ENCODE data around the gene LIN28B. TPM values are rescaled to one million over a fixed set of nuclear protein-coding genes. Genes with fewer than 3 reads are reported as not detected.

LIN28B gene
- total and polyA plus RNA-seq, 12 donors, result 0.08 to 8.7 (median 0.09) TPM; not detected in 7

GRCh38 chr6:105097288-105097687, 140.4 kb downstream of the LIN28B start:
- Histone ChIP-seq H3K27me3 (no peaks in the 10 kb centered on the region), H3K27ac (no peak overlapping the region), H3K36me3 (replicated peaks in 1 of 2) (no peaks in the 10 kb centered on the region), H3K4me1 (replicated peaks in 1 of 2) (no peaks in the 10 kb centered on the region), H3K9me3 (replicated peaks in 1 of 3) (no peaks in the 10 kb centered on the region), H3K4me3 (no peak overlapping the region)
- no peak for DNase-seq
- 79 to 92% (median 88%) methylated on average over 8 of the region's 8 CpGs for WGBS, 4 donors
- no peak for TF ChIP-seq CTCF (IDR thresholded peaks at IDR 0.05)
- no peak for TF ChIP-seq POLR2A (IDR thresholded peaks at IDR 0.05)
- intact Hi-C loops (cut with DNase I), result no loop called here

GRCh38 chr6:105099371-105099770, 142.5 kb downstream of the LIN28B start:
- H3K36me3 ChIP-seq (replicated peaks in 1 of 2), result no peaks in the 10 kb centered on the region
- intact Hi-C loops (cut with DNase I), result no loop called here
- no peak overlapping the region for H3K4me3 ChIP-seq

GRCh38 chr6:105102186-105102585, 145.3 kb downstream of the LIN28B start:
- H3K4me1 ChIP-seq (replicated peaks in 1 of 2), result no peaks in the 10 kb centered on the region
- no peak for DNase-seq
- H3K4me3 ChIP-seq, result no peak overlapping the region
- no peaks in the 10 kb centered on the region for H3K9me3 ChIP-seq (replicated peaks in 1 of 3)
- H3K36me3 ChIP-seq (replicated peaks in 1 of 2), result no peaks in the 10 kb centered on the region
- no peak overlapping the region for H3K27ac ChIP-seq
- 88 to 92% (median 90%) methylated on average over 3 to 5 of the region's 5 CpGs for WGBS, 4 donors
- no peaks in the 10 kb centered on the region for H3K27me3 ChIP-seq
- intact Hi-C loops (cut with DNase I), result no loop called here
- TF ChIP-seq POLR2A (IDR thresholded peaks at IDR 0.05) (no peak), CTCF (IDR thresholded peaks at IDR 0.05) (no peak)

More at GRCh38 chr6:105099371-105099770, 142.5 kb downstream of the LIN28B start:
- Histone ChIP-seq H3K27me3 (no peaks in the 10 kb centered on the region), H3K27ac (no peak overlapping the region), H3K9me3 (replicated peaks in 1 of 3) (no peaks in the 10 kb centered on the region), H3K4me1 (replicated peaks in 1 of 2) (no peaks in the 10 kb centered on the region)
- TF ChIP-seq CTCF (IDR thresholded peaks at IDR 0.05), result no peak
- TF ChIP-seq POLR2A (IDR thresholded peaks at IDR 0.05), result no peak
- WGBS, 4 donors, result 89 to 93% (median 93%) methylated on average over 7 of the region's 7 CpGs
- DNase-seq, result no peak

- no peaks in the 10 kb centered on the region for H3K36me3 ChIP-seq (replicated peaks in 1 of 2)
- H3K9me3 ChIP-seq (replicated peaks in 1 of 3), result no peaks in the 10 kb centered on the region
- DNase-seq, result no peak
- no peak for TF ChIP-seq POLR2A (IDR thresholded peaks at IDR 0.05)
- TF ChIP-seq CTCF (IDR thresholded peaks at IDR 0.05), result no peak
- no peak overlapping the region for H3K4me3 ChIP-seq
- no peaks in the 10 kb centered on the region for H3K27me3 ChIP-seq
- WGBS, 4 donors, result 82 to 92% (median 87%) methylated on average over 3 of the region's 3 CpGs
- intact Hi-C loops (cut with DNase I), result no loop called here
- H3K4me1 ChIP-seq (replicated peaks in 1 of 2), result no peaks in the 10 kb centered on the region
- H3K27ac ChIP-seq, result no peak overlapping the region
Measured at GRCh38 chr6:105105094-105105493, 148.2 kb downstream of the LIN28B start.

Measured in adrenal gland (tissue), 12 donors.